C4-2B (cell line): Measurements from ENCODE around the gene MS4A6A.
"Not testable (repeated sequence)": the region's sequence is repeated elsewhere in the genome, so short reads cannot be mapped to it uniquely, and the experiment has no call there.

ENCODE experiments used
- H3K27ac ChIP-seq: fragments of 450-650 bp; 2 replicates; pipeline ENCODE4 v1.5.1; 2017
- CTCF ChIP-seq: fragments of 450-650 bp; conservative IDR thresholded peaks from 2 replicates; pipeline ENCODE4 v1.5.1; 2017; ENCODE audit warnings: mild to moderate bottlenecking
- ZFX ChIP-seq: fragments of 450-650 bp; IDR thresholded peaks from 2 replicates; pipeline ENCODE4 v1.6.1; 2017

The MS4A6A gene

GRCh38 chr11:60143768-60144167, 39.1 kb downstream of the MS4A6A start:
- no peak overlapping the region for H3K27ac ChIP-seq
- no peak for TF ChIP-seq ZFX
- no peak for TF ChIP-seq CTCF

GRCh38 chr11:60133917-60134316, 49.0 kb downstream of the MS4A6A start:
- TF ChIP-seq ZFX (no peak), CTCF (no peak)
- H3K27ac ChIP-seq: no peak overlapping the region

GRCh38 chr11:60131912-60132311, 51.0 kb downstream of the MS4A6A start:
- no peak overlapping the region for H3K27ac ChIP-seq
- TF ChIP-seq CTCF (no peak), ZFX (no peak)

- no peak overlapping the region for H3K27ac ChIP-seq
- TF ChIP-seq CTCF (peak; percentile 68), ZFX (no peak)
These were observed 52.4 kb downstream of the MS4A6A start for GRCh38 chr11:60130496-60130895.

- TF ChIP-seq ZFX: no peak
- TF ChIP-seq CTCF: no peak
- no peak overlapping the region for H3K27ac ChIP-seq
These were observed 53.0 kb downstream of the MS4A6A start for GRCh38 chr11:60129853-60130252.

- H3K27ac ChIP-seq: not testable (repeated sequence)
These were observed 54.0 kb downstream of the MS4A6A start for GRCh38 chr11:60128866-60129265.

- TF ChIP-seq ZFX: no peak
- no peak for TF ChIP-seq CTCF
- H3K27ac ChIP-seq: no peak overlapping the region
These were observed 54.5 kb downstream of the MS4A6A start for GRCh38 chr11:60128376-60128775.

GRCh38 chr11:60127311-60127811, 55.5 kb downstream of the MS4A6A start:
- H3K27ac ChIP-seq: no peak overlapping the region
- TF ChIP-seq CTCF: no peak
- TF ChIP-seq ZFX: no peak
